ENCODE measurements around the gene LMAN2L. TPM values are rescaled to one million over a fixed set of nuclear protein-coding genes. Genes with fewer than 3 reads are reported as not detected.

The LMAN2L gene
- total and polyA plus RNA-seq, 4 donors = 6.4 to 15.1 (median 12.3) TPM

DNA sequence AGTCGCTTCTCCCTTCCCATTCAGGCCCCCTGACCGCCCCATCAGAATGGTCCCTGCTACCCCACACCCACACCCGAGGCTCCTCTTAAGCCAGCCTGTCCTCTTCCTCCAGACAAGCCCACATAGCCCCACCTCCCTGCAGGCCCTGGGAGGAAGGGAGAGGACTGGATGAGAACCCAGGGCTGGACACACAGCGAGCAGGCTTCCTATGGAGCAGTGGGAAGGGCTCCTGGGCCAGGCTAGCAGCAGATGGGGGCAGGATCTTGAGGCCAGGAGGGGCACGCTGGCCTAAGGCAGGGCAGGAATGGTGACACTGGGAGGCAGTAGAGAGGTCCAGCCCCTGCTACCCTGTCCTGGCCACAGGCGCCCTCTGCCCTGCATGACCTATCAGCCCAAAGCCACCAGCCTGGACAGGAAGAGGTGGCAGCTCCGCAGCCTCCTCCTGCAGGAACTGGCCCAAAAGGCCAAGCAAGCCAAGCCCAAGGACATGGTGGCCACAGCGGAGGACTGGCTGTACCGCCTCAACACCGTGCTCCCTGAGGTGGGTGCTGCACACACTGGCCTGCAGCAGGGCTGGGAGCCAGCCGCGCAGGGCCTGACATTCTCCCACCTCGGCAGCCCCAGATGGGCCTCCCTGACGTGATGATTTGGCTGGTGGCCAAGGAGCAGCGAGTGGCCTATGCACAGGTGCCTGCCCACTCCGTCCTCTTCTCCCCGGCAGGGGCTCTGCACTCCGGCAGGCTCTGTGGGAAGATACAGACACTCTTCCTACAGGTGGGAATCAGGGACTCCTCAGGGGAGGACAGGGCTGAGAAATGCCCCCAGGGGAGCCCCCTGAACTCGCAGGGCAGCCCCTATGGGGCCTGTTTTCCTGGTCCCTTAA is 54.0 kb downstream of the LMAN2L start:
- DNase-seq (ENCODE audit: low spot score) = peak; percentile 62
- Histone ChIP-seq H3K9ac (ENCODE audit: low read depth in 1 of 2, low read length in 2 of 2) (no peak overlapping the region), H3K27me3 (ENCODE audit: control insufficient read depth in 4 of 4, insufficient read depth in 4 of 4, low read length in 3 of 4) (no peaks in the 10 kb centered on the region), H3K27ac (ENCODE audit: low read depth in 1 of 2, low read length in 2 of 2) (no peak overlapping the region), H3K9me3 (ENCODE audit: control insufficient read depth in 4 of 4, low read length in 3 of 4) (no peaks in the 10 kb centered on the region), H3K4me1 (ENCODE audit: control insufficient read depth in 4 of 4, insufficient read depth in 4 of 4, low read length in 3 of 4) (peaks cover 0 to 3% (median 0%) of the 10 kb centered on the region in 4 donors), H3K4me3 (ENCODE audit: low read depth in 1 of 3, low read length in 3 of 3) (no peak overlapping the region), H3K36me3 (ENCODE audit: control insufficient read depth in 4 of 4, insufficient read depth in 3 of 4, low read depth in 1 of 4, low read length in 3 of 4) (no peaks in the 10 kb centered on the region)
- WGBS = 77% methylated on average over 19 of the region's 19 CpGs
- no peak for TF ChIP-seq NR2F2 (IDR thresholded peaks at IDR 0.05)
- TF ChIP-seq HNF4G (IDR thresholded peaks at IDR 0.05) = no peak
- no peak for TF ChIP-seq FOXA1 (IDR thresholded peaks at IDR 0.05)
- no peak for TF ChIP-seq EGR1 (IDR thresholded peaks at IDR 0.05; ENCODE audit: low read depth in 2 of 2)
- no peak for TF ChIP-seq TAF1 (conservative IDR thresholded peaks at IDR 0.05)
- no peak for TF ChIP-seq SP1 (IDR thresholded peaks at IDR 0.05)
- TF ChIP-seq GABPA (IDR thresholded peaks at IDR 0.05 in 1 of 2, conservative IDR thresholded peaks at IDR 0.05 in 1 of 2) = no peak
- TF ChIP-seq CTCF (IDR thresholded peaks at IDR 0.05; ENCODE audit: low read depth, low read length, missing input control) = no peak
- no peak for TF ChIP-seq JUND (IDR thresholded peaks at IDR 0.05)
- no peak for TF ChIP-seq ATF3 (IDR thresholded peaks at IDR 0.05)
- TF ChIP-seq RAD21 (IDR thresholded peaks at IDR 0.05) = no peak
- no peak for TF ChIP-seq FOXA2 (IDR thresholded peaks at IDR 0.05)

GRCh38 chr2:96684883-96685576 is 54.8 kb downstream of the LMAN2L start:
- no peak overlapping the region for H3K9ac ChIP-seq (ENCODE audit: low read depth in 1 of 2, low read length in 2 of 2)
- no peaks in the 10 kb centered on the region for H3K36me3 ChIP-seq (ENCODE audit: control insufficient read depth in 4 of 4, insufficient read depth in 3 of 4, low read depth in 1 of 4, low read length in 3 of 4)
- no peak overlapping the region for H3K4me3 ChIP-seq (ENCODE audit: low read depth in 1 of 3, low read length in 3 of 3)
- H3K27ac ChIP-seq (ENCODE audit: low read depth in 1 of 2, low read length in 2 of 2) = no peak overlapping the region
- no peaks in the 10 kb centered on the region for H3K9me3 ChIP-seq (ENCODE audit: control insufficient read depth in 4 of 4, low read length in 3 of 4)
- DNase-seq (ENCODE audit: low spot score) = no peak
- 80% methylated on average over 16 of the region's 16 CpGs for WGBS
- no peaks in the 10 kb centered on the region for H3K27me3 ChIP-seq (ENCODE audit: control insufficient read depth in 4 of 4, insufficient read depth in 4 of 4, low read length in 3 of 4)
- peaks cover 0 to 6% (median 4%) of the 10 kb centered on the region in 4 donors for H3K4me1 ChIP-seq (ENCODE audit: control insufficient read depth in 4 of 4, insufficient read depth in 4 of 4, low read length in 3 of 4)
- TF ChIP-seq HNF4G (IDR thresholded peaks at IDR 0.05) (no peak), RAD21 (IDR thresholded peaks at IDR 0.05) (no peak), FOXA2 (IDR thresholded peaks at IDR 0.05) (no peak), GABPA (IDR thresholded peaks at IDR 0.05 in 1 of 2, conservative IDR thresholded peaks at IDR 0.05 in 1 of 2) (no peak), RXRA (IDR thresholded peaks at IDR 0.05) (no peak), EGR1 (IDR thresholded peaks at IDR 0.05; ENCODE audit: low read depth in 2 of 2) (no peak), FOXA1 (IDR thresholded peaks at IDR 0.05) (no peak), TAF1 (conservative IDR thresholded peaks at IDR 0.05) (no peak), ATF3 (IDR thresholded peaks at IDR 0.05) (no peak), ZBTB33 (IDR thresholded peaks at IDR 0.05) (no peak)
- TF ChIP-seq, protein P1, sequence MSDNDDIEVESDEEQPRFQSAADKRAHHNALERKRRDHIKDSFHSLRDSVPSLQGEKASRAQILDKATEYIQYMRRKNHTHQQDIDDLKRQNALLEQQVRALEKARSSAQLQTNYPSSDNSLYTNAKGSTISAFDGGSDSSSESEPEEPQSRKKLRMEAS (IDR thresholded peaks at IDR 0.05) = no peak
- TF ChIP-seq, protein P2, sequence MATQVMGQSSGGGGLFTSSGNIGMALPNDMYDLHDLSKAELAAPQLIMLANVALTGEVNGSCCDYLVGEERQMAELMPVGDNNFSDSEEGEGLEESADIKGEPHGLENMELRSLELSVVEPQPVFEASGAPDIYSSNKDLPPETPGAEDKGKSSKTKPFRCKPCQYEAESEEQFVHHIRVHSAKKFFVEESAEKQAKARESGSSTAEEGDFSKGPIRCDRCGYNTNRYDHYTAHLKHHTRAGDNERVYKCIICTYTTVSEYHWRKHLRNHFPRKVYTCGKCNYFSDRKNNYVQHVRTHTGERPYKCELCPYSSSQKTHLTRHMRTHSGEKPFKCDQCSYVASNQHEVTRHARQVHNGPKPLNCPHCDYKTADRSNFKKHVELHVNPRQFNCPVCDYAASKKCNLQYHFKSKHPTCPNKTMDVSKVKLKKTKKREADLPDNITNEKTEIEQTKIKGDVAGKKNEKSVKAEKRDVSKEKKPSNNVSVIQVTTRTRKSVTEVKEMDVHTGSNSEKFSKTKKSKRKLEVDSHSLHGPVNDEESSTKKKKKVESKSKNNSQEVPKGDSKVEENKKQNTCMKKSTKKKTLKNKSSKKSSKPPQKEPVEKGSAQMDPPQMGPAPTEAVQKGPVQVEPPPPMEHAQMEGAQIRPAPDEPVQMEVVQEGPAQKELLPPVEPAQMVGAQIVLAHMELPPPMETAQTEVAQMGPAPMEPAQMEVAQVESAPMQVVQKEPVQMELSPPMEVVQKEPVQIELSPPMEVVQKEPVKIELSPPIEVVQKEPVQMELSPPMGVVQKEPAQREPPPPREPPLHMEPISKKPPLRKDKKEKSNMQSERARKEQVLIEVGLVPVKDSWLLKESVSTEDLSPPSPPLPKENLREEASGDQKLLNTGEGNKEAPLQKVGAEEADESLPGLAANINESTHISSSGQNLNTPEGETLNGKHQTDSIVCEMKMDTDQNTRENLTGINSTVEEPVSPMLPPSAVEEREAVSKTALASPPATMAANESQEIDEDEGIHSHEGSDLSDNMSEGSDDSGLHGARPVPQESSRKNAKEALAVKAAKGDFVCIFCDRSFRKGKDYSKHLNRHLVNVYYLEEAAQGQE (IDR thresholded peaks at IDR 0.05) = no peak
